Measurements from ENCODE around the gene TSPAN4.

Gene TSPAN4

DNA sequence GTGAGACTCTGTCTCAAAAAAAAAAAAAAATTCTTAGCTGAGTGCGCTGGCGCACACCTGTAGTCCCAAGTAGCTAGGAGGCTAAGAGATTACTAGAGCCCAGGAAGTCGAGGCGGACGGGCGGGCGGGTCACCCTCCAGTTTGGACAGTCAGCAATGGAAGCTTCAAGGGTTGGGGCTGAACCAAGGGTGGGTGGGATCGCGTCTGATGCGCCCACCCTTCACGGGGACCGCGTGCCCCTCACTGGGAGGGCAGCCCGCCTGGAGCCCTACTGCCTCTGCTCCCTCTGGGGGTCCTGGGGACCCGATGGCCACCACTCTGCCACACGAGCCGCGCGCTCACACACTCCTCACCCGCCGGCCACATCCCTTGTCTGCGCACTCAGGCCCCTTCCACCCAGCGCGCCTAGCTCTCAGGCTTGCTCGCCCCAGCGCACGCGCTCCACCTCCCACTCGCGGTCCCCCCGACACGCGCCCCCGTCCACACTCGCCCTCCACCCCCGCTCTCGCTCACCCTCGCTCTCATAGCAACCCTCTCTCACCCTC lies 67.5 kb downstream of the TSPAN4 start:
- Histone ChIP-seq H3K27me3 (ENCODE audit: insufficient read depth, low read depth) (no peaks in the 10 kb centered on the region), H3K36me3 (ENCODE audit: insufficient read depth) (no peaks in the 10 kb centered on the region), H3K4me2 (peak overlapping the region; percentile 66), H2AFZ (ENCODE audit: low read depth) (peak overlapping the region; percentile 82), H3K79me2 (ENCODE audit: insufficient read depth, low read depth) (peaks cover 20% of the 10 kb centered on the region), H3K9ac (peak overlapping the region; percentile 58; the same call in 1 of the 2 replicates), H3K4me1 (ENCODE audit: low read depth, poor library complexity, severe bottlenecking) (peaks cover 32% of the 10 kb centered on the region), H3K4me3 (IDR thresholded peaks at IDR 0.05; ENCODE audit: insufficient read depth, low read depth, low read length) (no peak overlapping the region), H4K20me1 (ENCODE audit: insufficient read depth) (no peaks in the 10 kb centered on the region), H3K27ac (no peak overlapping the region)
- TF ChIP-seq CTCF (conservative IDR thresholded peaks at IDR 0.05; ENCODE audit: low read depth, low read length): no peak

DNA sequence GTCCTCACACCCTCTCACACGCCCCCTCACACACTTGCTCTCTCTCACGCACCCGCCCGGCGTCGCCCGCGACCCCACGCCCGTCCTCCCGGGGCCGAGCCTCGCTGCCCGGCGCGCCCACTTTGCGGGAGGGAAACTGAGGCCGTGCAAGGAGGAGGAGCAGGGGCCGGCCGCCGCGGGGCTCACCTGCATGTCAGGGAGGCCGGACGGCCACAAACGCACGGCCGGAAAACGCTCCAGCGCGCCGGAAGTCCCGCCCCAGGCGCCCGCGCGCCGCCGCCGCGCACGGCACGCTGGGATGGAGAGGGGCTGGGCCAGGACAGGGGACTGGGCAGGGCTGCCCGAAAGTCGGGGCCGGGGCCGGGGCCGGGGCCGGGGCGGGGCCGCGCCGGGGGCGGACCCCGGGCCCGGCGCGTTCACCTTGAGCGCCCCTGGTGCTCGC lies 68.0 kb downstream of the TSPAN4 start, which contains the start of gene CHID1:
TSS of gene CHID1 (minus strand) at position 222 of the 442 bp plus-strand sequence. CDS start 5,994 bp downstream, outside the sequence.
- peak within 1 kb of the TSS; percentile 74 for H3K4me2 ChIP-seq
- no peak within 1 kb of the TSS for H3K4me3 ChIP-seq (IDR thresholded peaks at IDR 0.05; ENCODE audit: insufficient read depth, low read depth, low read length)
- peaks cover 20% of the 10 kb centered on the region for H3K79me2 ChIP-seq (ENCODE audit: insufficient read depth, low read depth)
- TF ChIP-seq CTCF (conservative IDR thresholded peaks at IDR 0.05; ENCODE audit: low read depth, low read length): no peak
- H2AFZ ChIP-seq (ENCODE audit: low read depth): peak within 1 kb of the TSS; percentile 82
- no peaks in the 10 kb centered on the region for H3K27me3 ChIP-seq (ENCODE audit: insufficient read depth, low read depth)
- H3K36me3 ChIP-seq (ENCODE audit: insufficient read depth): no peaks in the 10 kb centered on the region
- H3K4me1 ChIP-seq (ENCODE audit: low read depth, poor library complexity, severe bottlenecking): peaks cover 32% of the 10 kb centered on the region
- H3K9ac ChIP-seq: peak within 1 kb of the TSS; percentile 58; the same call in 1 of the 2 replicates
- no peaks in the 10 kb centered on the region for H4K20me1 ChIP-seq (ENCODE audit: insufficient read depth)
- peak within 1 kb of the TSS; percentile 26; the same call in 1 of the 2 replicates for H3K27ac ChIP-seq

DNA sequence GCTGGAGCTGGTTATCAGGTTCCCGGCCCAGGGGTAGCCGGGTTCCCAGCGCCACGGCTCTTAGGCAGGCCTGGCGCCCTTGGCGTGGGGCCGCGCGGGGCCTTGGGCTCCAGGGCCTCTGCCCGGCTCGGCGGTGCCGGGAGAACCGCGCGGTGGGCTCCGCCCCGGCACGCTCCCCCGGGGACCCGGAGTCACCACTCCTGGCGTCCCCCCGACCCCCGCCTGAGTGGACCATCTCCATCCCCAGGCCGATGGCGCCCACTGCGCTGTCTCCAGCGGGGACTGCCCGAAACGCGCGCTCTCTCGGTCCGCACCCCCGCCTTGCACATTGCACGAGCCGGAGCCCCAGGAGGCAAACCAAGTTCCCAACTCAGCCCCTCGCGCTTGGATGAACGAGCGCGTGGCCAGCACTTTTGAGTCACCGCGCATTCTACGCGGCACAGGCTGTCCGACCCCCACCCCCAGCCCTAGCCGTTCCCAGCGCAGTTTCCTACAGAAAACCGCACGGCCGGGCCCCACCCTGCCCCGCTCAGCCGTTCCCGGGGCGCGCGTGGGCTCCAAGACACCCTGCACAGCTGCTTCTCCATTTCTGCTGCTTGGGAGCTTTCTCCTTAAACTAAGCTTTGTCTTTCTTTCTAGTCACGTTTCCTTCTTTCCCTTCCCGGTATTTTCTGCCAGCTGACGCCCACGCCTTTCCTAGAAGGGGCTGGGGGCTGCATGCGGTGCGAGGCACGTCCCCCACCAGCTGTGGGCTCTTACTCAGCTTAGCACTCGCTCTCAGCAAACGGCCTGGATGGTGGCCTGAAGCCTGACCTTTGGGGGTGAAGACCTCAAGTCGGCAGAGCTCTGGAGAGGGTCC lies 68.6 kb downstream of the TSPAN4 start:
- Histone ChIP-seq H3K4me3 (IDR thresholded peaks at IDR 0.05; ENCODE audit: insufficient read depth, low read depth, low read length) (no peak overlapping the region), H4K20me1 (ENCODE audit: insufficient read depth) (no peaks in the 10 kb centered on the region), H3K27ac (peak overlapping the region; percentile 26; the same call in 1 of the 2 replicates), H3K27me3 (ENCODE audit: insufficient read depth, low read depth) (no peaks in the 10 kb centered on the region), H3K4me2 (peak overlapping the region; percentile 74), H3K79me2 (ENCODE audit: insufficient read depth, low read depth) (peaks cover 20% of the 10 kb centered on the region), H2AFZ (ENCODE audit: low read depth) (peak overlapping the region; percentile 72), H3K36me3 (ENCODE audit: insufficient read depth) (no peaks in the 10 kb centered on the region), H3K4me1 (ENCODE audit: low read depth, poor library complexity, severe bottlenecking) (peaks cover 32% of the 10 kb centered on the region), H3K9ac (peak overlapping the region; percentile 50; the same call in 1 of the 2 replicates)
- no peak for TF ChIP-seq CTCF (conservative IDR thresholded peaks at IDR 0.05; ENCODE audit: low read depth, low read length)

GRCh38 chr11:911890-912219 lies 69.2 kb downstream of the TSPAN4 start:
- Histone ChIP-seq H3K36me3 (ENCODE audit: insufficient read depth) (no peaks in the 10 kb centered on the region), H2AFZ (ENCODE audit: low read depth) (peak overlapping the region; percentile 72), H3K4me3 (IDR thresholded peaks at IDR 0.05; ENCODE audit: insufficient read depth, low read depth, low read length) (no peak overlapping the region)

More at GRCh38 chr11:911890-912219, 69.2 kb downstream of the TSPAN4 start:
- H3K79me2 ChIP-seq (ENCODE audit: insufficient read depth, low read depth): peaks cover 20% of the 10 kb centered on the region
- no peaks in the 10 kb centered on the region for H4K20me1 ChIP-seq (ENCODE audit: insufficient read depth)
- peaks cover 32% of the 10 kb centered on the region for H3K4me1 ChIP-seq (ENCODE audit: low read depth, poor library complexity, severe bottlenecking)
- H3K27ac ChIP-seq: no peak overlapping the region
- H3K27me3 ChIP-seq (ENCODE audit: insufficient read depth, low read depth): no peaks in the 10 kb centered on the region
- H3K9ac ChIP-seq: no peak overlapping the region
- TF ChIP-seq CTCF (conservative IDR thresholded peaks at IDR 0.05; ENCODE audit: low read depth, low read length): no peak
- H3K4me2 ChIP-seq: peak overlapping the region; percentile 74
